Peyer's patch (tissue), 4 donors: ENCODE results near the gene DIPK1B. TPM values are rescaled to one million over a fixed set of nuclear protein-coding genes. Genes with fewer than 3 reads are reported as not detected.

Experiments used
- DNase-seq, 3 donors: peaks; one replicate each; pipeline ENCODE4 v3.0.0-alpha.2; 2017 to 2019
- H3K27ac ChIP-seq, 4 donors: fragments of 200-600 bp; sonication (generic); one replicate each; pipeline ENCODE4 v1.5.1; 2016 to 2019
- H3K27me3 ChIP-seq, 2 donors: fragments of 200-600 bp; sonication (generic); one replicate each; pipeline ENCODE4 v1.5.1; 2019
- H3K36me3 ChIP-seq, 3 donors: fragments of 200-600 bp; sonication (generic); one replicate each; pipeline ENCODE4 v1.5.1; 2016 to 2019
- H3K4me1 ChIP-seq, 4 donors: fragments of 200-600 bp; sonication (generic); one replicate each; pipeline ENCODE4 v1.5.1; 2016 to 2019
- H3K4me3 ChIP-seq, 4 donors: fragments of 200-600 bp; sonication (generic); 1 replicate in 3 of 4; 2 replicates in 1 of 4; pipeline ENCODE4 v1.5.1; 2016 to 2019; ENCODE audit warnings: mild to moderate bottlenecking in 1 of 4
- H3K9me3 ChIP-seq, 4 donors: fragments of 200-600 bp; sonication (generic); one replicate each; pipeline ENCODE4 v1.5.1; 2016 to 2019; ENCODE audit warnings: mild to moderate bottlenecking in 1 of 4
- POLR2A ChIP-seq, 2 donors: fragments of 450-650 bp; IDR thresholded peaks; one replicate each; pipeline ENCODE4 v1.5.1; 2017; ENCODE audit warnings: antibody characterized with exemption in 2 of 2, mild to moderate bottlenecking in 2 of 2, moderate library complexity in 2 of 2
- total RNA-seq, 4 donors: library from RNA; depleted of rRNA; stranded (reverse); fragments of >200 nt; gene quantifications; one replicate each; pipeline ENCODE4 v1.1.0, GENCODE V29; 2016
- TF ChIP-seq, protein P1 (sequence below), 6 experiments: fragments of 450-650 bp in 4 of 6; fragments of 200-600 bp in 2 of 6; sonication (generic) in 1 of 6; IDR thresholded peaks; one replicate each; pipeline ENCODE4 v1.5.1; 2017 to 2019; ENCODE audit warnings: antibody characterized with exemption in 6 of 6, mild to moderate bottlenecking in 3 of 6, moderate library complexity in 1 of 6

Gene DIPK1B
- total RNA-seq, 4 donors from 2014 or later: 0.70 to 5.8 (median 2.6) TPM

- no peak for DNase-seq
- Histone ChIP-seq H3K4me1 (peaks cover 0 to 17% (median 7%) of the 10 kb centered on the region in 4 donors), H3K4me3 (peak overlapping the region; percentile 30 to 57 (median 54)), H3K36me3 (no peaks in the 10 kb centered on the region), H3K27me3 (peaks cover 0 to 6% of the 10 kb centered on the region in 2 donors), H3K27ac (peak overlapping the region in 2 of 4 donors; percentile 39 to 57), H3K9me3 (no peaks in the 10 kb centered on the region)
- no peak for TF ChIP-seq POLR2A (IDR thresholded peaks at IDR 0.05)
- TF ChIP-seq, protein P1, sequence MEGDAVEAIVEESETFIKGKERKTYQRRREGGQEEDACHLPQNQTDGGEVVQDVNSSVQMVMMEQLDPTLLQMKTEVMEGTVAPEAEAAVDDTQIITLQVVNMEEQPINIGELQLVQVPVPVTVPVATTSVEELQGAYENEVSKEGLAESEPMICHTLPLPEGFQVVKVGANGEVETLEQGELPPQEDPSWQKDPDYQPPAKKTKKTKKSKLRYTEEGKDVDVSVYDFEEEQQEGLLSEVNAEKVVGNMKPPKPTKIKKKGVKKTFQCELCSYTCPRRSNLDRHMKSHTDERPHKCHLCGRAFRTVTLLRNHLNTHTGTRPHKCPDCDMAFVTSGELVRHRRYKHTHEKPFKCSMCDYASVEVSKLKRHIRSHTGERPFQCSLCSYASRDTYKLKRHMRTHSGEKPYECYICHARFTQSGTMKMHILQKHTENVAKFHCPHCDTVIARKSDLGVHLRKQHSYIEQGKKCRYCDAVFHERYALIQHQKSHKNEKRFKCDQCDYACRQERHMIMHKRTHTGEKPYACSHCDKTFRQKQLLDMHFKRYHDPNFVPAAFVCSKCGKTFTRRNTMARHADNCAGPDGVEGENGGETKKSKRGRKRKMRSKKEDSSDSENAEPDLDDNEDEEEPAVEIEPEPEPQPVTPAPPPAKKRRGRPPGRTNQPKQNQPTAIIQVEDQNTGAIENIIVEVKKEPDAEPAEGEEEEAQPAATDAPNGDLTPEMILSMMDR (IDR thresholded peaks at IDR 0.05): peak in 2 of 6 experiments; percentile 3 to 37
Measured at GRCh38 chr9:136665704-136666371, 46.5 kb upstream of the DIPK1B start.

GRCh38 chr9:136666372-136667213, 45.8 kb upstream of the DIPK1B start:
- peaks cover 0 to 21% (median 7%) of the 10 kb centered on the region in 4 donors for H3K4me1 ChIP-seq
- H3K27ac ChIP-seq: peak overlapping the region in 2 of 4 donors; percentile 39 to 57
- H3K9me3 ChIP-seq: no peaks in the 10 kb centered on the region
- H3K36me3 ChIP-seq: no peaks in the 10 kb centered on the region
- H3K4me3 ChIP-seq: peak overlapping the region; percentile 11 to 57 (median 52)
- H3K27me3 ChIP-seq: peaks cover 0 to 6% of the 10 kb centered on the region in 2 donors
- DNase-seq: no peak
- TF ChIP-seq, protein P1 (IDR thresholded peaks at IDR 0.05): no peak

- Histone ChIP-seq H3K4me1 (peaks cover 0 to 29% (median 7%) of the 10 kb centered on the region in 4 donors), H3K27me3 (peaks cover 0 to 6% of the 10 kb centered on the region in 2 donors), H3K36me3 (no peaks in the 10 kb centered on the region), H3K4me3 (peak overlapping the region in 2 of 4 donors; percentile 52 to 57), H3K9me3 (no peaks in the 10 kb centered on the region), H3K27ac (peak overlapping the region in 1 of 4 donors; percentile 39)
- DNase-seq: no peak
- TF ChIP-seq, protein P1 (IDR thresholded peaks at IDR 0.05): no peak
- no peak for TF ChIP-seq POLR2A (IDR thresholded peaks at IDR 0.05)
Measured at GRCh38 chr9:136667214-136667939, 45.0 kb upstream of the DIPK1B start.

DNA sequence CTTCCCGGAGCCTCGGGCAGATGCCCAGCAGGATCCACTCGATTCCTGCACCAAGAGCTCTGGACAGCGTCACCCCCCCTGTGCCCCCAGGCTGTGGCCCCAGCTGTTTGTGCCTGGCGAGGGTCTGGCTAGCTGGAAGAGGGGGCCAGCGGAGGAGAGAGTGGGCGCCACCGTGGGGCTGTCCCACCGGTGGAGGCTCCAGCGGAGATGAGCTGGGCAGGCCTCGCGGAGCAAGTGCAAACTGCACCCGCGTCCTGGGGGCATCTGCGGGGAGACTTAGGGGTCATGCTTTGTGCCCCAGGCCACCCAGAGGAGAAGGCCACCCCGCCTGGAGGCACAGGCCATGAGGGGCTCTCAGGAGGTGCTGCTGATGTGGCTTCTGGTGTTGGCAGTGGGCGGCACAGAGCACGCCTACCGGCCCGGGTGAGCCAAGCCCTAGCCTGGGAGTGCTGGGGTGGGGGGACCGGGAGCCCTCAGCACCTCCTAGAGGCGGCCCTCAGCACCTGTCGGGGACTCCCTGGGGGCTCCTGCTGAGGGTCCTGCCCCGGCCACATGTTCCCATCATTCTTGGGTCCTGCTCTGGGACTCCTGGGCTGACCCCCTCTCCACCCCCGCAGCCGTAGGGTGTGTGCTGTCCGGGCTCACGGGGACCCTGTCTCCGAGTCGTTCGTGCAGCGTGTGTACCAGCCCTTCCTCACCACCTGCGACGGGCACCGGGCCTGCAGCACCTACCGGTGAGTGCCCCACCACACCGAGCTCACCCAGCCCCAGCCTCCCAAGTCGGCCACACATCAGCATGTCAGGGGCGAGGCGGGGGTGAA, 44.2 kb upstream of the DIPK1B start:
- Histone ChIP-seq H3K4me3 (peak overlapping the region in 2 of 4 donors; percentile 52 to 57), H3K27ac (peak overlapping the region in 2 of 4 donors; percentile 25 to 39), H3K27me3 (peaks cover 0 to 6% of the 10 kb centered on the region in 2 donors), H3K4me1 (peaks cover 0 to 36% (median 7%) of the 10 kb centered on the region in 4 donors), H3K36me3 (peaks cover 0 to 6% (median 0%) of the 10 kb centered on the region in 3 donors), H3K9me3 (no peaks in the 10 kb centered on the region)
- TF ChIP-seq, protein P1 (IDR thresholded peaks at IDR 0.05): no peak
- TF ChIP-seq POLR2A (IDR thresholded peaks at IDR 0.05): no peak
- DNase-seq: no peak
